Endothelial cell of umbilical vein (primary cell): ENCODE data around the gene RPA1. TPM values are rescaled to one million over a fixed set of nuclear protein-coding genes. Genes with fewer than 3 reads are reported as not detected.

Source experiments
- BruUV-seq: library from RNA; stranded (reverse); fragments of 400-500 nt; replicated peaks from 2 replicates; lab custom pipeline; 2021; lab: Mats Ljungman, UMichigan
- CTCF ChIA-PET: fragments of 300-600, 350-600 bp; sonication (Branson Sonifier 250); formaldehyde crosslinking; loops from one replicate; lab custom pipeline; 2021; ENCODE audit warnings: antibody characterized with exemption, inconsistent platforms; lab: Charles Lee
- POLR2A ChIA-PET: fragments of 300-600, 350-600 bp; sonication (Branson Sonifier 250); formaldehyde crosslinking; loops from one replicate; lab custom pipeline; 2021; ENCODE audit warnings: antibody characterized with exemption, inconsistent platforms; lab: Charles Lee
- DNase-seq: peaks from one replicate; pipeline ENCODE4 v3.0.0-alpha.2; 2011; ENCODE audit warnings: low read depth, low spot score
- FAIRE-seq: peaks from 2 replicates; lab custom pipeline; 2011; peaks lifted over from hg19 to GRCh38; lab: Jason Lieb, UNC
- H2AFZ ChIP-seq: 2 replicates; pipeline ENCODE4 v1.6.0; 2012; ENCODE audit warnings: low read depth, low read length, control low read depth, inconsistent platforms
- H3K27ac ChIP-seq: 2 replicates; pipeline ENCODE4 v1.5.1; 2011; ENCODE audit warnings: low read depth, mild to moderate bottlenecking, control low read depth, low read length, moderate library complexity; ENCODE audit not compliant: insufficient read depth
- H3K27me3 ChIP-seq, 2 experiments: 2 replicates each; pipeline versions ENCODE4 v1.6.0 to v1.6.1; 2011; ENCODE audit warnings: low read length in 2 of 2, mixed read lengths in 1 of 2; ENCODE audit not compliant: control insufficient read depth in 2 of 2, insufficient read depth in 2 of 2
- H3K36me3 ChIP-seq, 2 experiments: 2 replicates in 1 of 2; 3 replicates in 1 of 2; pipeline ENCODE4 v1.5.1; 2011; ENCODE audit warnings: low read length in 2 of 2, mild to moderate bottlenecking in 1 of 2, moderate library complexity in 1 of 2; ENCODE audit not compliant: control insufficient read depth in 2 of 2, insufficient read depth in 2 of 2; ENCODE audit errors: extremely low read depth in 1 of 2
- H3K4me1 ChIP-seq: 3 replicates; pipeline ENCODE4 v1.5.1; 2011; ENCODE audit warnings: mild to moderate bottlenecking, low read length; ENCODE audit not compliant: control insufficient read depth, insufficient read depth; ENCODE audit errors: extremely low read depth
- H3K4me2 ChIP-seq: 2 replicates; pipeline ENCODE4 v1.6.1; 2011; ENCODE audit warnings: low read length, control low read depth, mixed read lengths; ENCODE audit not compliant: insufficient read depth
- H3K4me3 ChIP-seq, 3 experiments: fragments of 200-600 bp in 1 of 3; sonication (generic), shearing (Covaris generic) in 1 of 3; replicated peaks in 1 of 3; 2 replicates each; pipeline ENCODE4 v1.5.1; 2011 to 2016; ENCODE audit warnings: control low read depth in 3 of 3, low read length in 3 of 3, mild to moderate bottlenecking in 2 of 3, inconsistent platforms in 1 of 3, low read depth in 1 of 3, moderate library complexity in 1 of 3; ENCODE audit not compliant: insufficient read depth in 1 of 3
- H3K79me2 ChIP-seq: 2 replicates; pipeline ENCODE4 v1.6.0; 2012; ENCODE audit warnings: low read length, inconsistent platforms; ENCODE audit not compliant: control insufficient read depth, insufficient read depth
- H3K9ac ChIP-seq: replicated peaks from 2 replicates; pipeline ENCODE3; 2011; ENCODE audit warnings: low read length, control low read depth; ENCODE audit not compliant: insufficient read depth; ENCODE audit errors: extremely low read depth
- H3K9me1 ChIP-seq: replicated peaks from 3 replicates; pipeline ENCODE4 v1.6.0; 2011; ENCODE audit warnings: mild to moderate bottlenecking, low read length; ENCODE audit not compliant: control insufficient read depth, insufficient read depth; ENCODE audit errors: extremely low read depth
- H3K9me3 ChIP-seq: replicated peaks from 2 replicates; pipeline ENCODE4 v1.5.1; 2012; ENCODE audit warnings: low read length, inconsistent platforms; ENCODE audit not compliant: control insufficient read depth, insufficient read depth
- H4K20me1 ChIP-seq: replicated peaks from 2 replicates; pipeline ENCODE3; 2011; ENCODE audit warnings: mild to moderate bottlenecking, low read length; ENCODE audit not compliant: control insufficient read depth, insufficient read depth; ENCODE audit errors: extremely low read depth
- EZH2 ChIP-seq: IDR thresholded peaks from 2 replicates; pipeline ENCODE4 v1.6.1; 2012; ENCODE audit warnings: borderline replicate concordance, low read depth, mild to moderate bottlenecking, moderate library complexity, low read length, inconsistent platforms; ENCODE audit not compliant: severe bottlenecking
- JUN ChIP-seq: IDR thresholded peaks from 2 replicates; pipeline ENCODE4 v1.6.1; 2011; ENCODE audit warnings: borderline replicate concordance, low read depth; ENCODE audit not compliant: insufficient read length, insufficient read depth
- MAX ChIP-seq: IDR thresholded peaks from 2 replicates; pipeline ENCODE4 v1.6.1; 2011; ENCODE audit not compliant: insufficient read depth, insufficient read length
- MYC ChIP-seq: IDR thresholded peaks from one replicate; pipeline ENCODE4 v1.6.1; 2011; ENCODE audit warnings: mild to moderate bottlenecking, low read depth, low read length
- dilution Hi-C: fragments of 300-500 bp; cut with MboI; formaldehyde crosslinking; loops from one replicate; pipeline ENCODE4 v1.15.0; 2019; ENCODE audit warnings: low sequenced_read_pairs; ENCODE audit not compliant: extremely low pct_ligation_motif_present
- intact Hi-C: fragments of 100-400 bp; cut with micrococcal nuclease; formaldehyde crosslinking; loops from one replicate; pipeline ENCODE4 v1.10.0; 2022
- polyA plus RNA-seq, 4 experiments: library from polyadenylated mRNA; depleted of rRNA in 3 of 4; stranded (reverse) in 3 of 4; unstranded in 1 of 4; fragments of >200 nt; gene quantifications; 2 replicates each; pipeline versions ENCODE4 v1.2.1 to v1.2.3, GENCODE V29; 2011 to 2012; ENCODE audit warnings: missing spikeins in 1 of 4
- total RNA-seq: library from RNA; stranded (reverse); gene quantifications from 2 replicates; pipeline ENCODE4 v1.2.3, GENCODE V29; 2021
- TF ChIP-seq, protein P1 (sequence below), 2 donors: IDR thresholded peaks; 1 replicate in 1 of 2; 2 replicates in 1 of 2; pipeline ENCODE4 v1.5.1; 2011; ENCODE audit warnings: low read length in 2 of 2, mild to moderate bottlenecking in 2 of 2, moderate library complexity in 2 of 2, control low read depth in 1 of 2, inconsistent platforms in 1 of 2, low read depth in 1 of 2; ENCODE audit not compliant: insufficient read depth in 1 of 2; ENCODE audit errors: extremely low read depth in 1 of 2

RPA1 gene
- total and polyA plus RNA-seq, 2 donors (not counting 3 experiments of a cell fraction or from before 2014, with no cell fraction given) = 50.5 to 123 TPM

DNA sequence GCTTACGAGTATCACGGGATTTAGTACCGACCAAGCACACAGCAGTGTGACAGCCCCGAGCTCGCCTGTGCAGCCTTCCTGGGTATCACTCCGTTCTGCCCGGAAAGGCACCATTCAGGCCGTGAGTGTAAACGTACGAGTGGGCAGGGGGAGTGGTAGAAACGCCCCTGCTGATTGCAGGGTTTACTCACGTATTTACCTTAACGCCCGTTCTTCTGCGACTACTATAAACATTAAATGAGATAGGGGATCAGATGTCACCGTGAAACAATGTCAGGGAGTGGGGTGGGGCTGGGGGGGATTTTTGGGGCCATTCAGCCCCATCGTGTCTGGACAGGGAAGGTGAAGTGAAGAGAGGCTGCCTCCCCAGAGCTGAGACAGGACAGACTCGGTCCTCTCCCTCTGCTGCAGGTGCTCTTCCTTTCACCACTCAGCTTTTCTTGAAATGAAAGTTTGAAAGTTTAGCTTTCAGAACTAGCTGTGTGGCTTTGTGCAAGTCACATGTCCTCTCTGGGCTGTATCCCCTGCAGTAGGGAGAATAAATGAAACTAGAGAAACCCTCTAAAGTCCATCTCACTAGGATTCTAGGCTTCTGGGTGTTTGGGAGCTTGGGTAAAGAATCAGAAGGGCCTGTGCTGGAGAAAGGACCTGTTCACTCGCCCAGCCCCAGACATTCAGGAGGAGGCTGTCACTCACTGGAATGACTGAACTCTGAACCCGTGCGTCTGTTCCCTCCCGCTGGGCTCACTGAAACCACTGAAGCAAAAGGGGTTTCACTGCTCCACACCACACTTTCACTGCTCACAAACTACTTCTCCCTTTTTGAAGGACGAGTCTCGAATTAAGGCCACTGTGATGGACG lies 66.7 kb downstream of the RPA1 start:
- no peak overlapping the region for H3K4me2 ChIP-seq
- no peak overlapping the region for H3K4me3 ChIP-seq
- H3K9me3 ChIP-seq = no peaks in the 10 kb centered on the region
- H3K27me3 ChIP-seq = no peaks in the 10 kb centered on the region
- H3K79me2 ChIP-seq = no peaks in the 10 kb centered on the region
- H3K9ac ChIP-seq = no peak overlapping the region
- H4K20me1 ChIP-seq = no peaks in the 10 kb centered on the region
- no peak overlapping the region for H2AFZ ChIP-seq
- no peaks in the 10 kb centered on the region for H3K4me1 ChIP-seq
- dilution Hi-C loops (no loop called here), intact Hi-C loops (no loop called here)
- POLR2A ChIA-PET = no interaction called here
- H3K36me3 ChIP-seq = peaks cover 9 to 20% of the 10 kb centered on the region in 2 experiments
- no peaks in the 10 kb centered on the region for H3K9me1 ChIP-seq
- no peak for TF ChIP-seq MYC
- TF ChIP-seq, protein P1, sequence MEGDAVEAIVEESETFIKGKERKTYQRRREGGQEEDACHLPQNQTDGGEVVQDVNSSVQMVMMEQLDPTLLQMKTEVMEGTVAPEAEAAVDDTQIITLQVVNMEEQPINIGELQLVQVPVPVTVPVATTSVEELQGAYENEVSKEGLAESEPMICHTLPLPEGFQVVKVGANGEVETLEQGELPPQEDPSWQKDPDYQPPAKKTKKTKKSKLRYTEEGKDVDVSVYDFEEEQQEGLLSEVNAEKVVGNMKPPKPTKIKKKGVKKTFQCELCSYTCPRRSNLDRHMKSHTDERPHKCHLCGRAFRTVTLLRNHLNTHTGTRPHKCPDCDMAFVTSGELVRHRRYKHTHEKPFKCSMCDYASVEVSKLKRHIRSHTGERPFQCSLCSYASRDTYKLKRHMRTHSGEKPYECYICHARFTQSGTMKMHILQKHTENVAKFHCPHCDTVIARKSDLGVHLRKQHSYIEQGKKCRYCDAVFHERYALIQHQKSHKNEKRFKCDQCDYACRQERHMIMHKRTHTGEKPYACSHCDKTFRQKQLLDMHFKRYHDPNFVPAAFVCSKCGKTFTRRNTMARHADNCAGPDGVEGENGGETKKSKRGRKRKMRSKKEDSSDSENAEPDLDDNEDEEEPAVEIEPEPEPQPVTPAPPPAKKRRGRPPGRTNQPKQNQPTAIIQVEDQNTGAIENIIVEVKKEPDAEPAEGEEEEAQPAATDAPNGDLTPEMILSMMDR (IDR thresholded peaks at IDR 0.05; ENCODE audit: extremely low read depth in 1 of 2, insufficient read depth in 1 of 2, low read depth in 1 of 2, low read length in 2 of 2) = no peak
- TF ChIP-seq MAX = no peak
- TF ChIP-seq EZH2 = no peak
- TF ChIP-seq JUN = no peak
- CTCF ChIA-PET = no interaction called here
- DNase-seq (no peak), FAIRE-seq (no peak)
- BruUV-seq = no TSS peak
- H3K27ac ChIP-seq = no peak overlapping the region
